NCI-H460 (cell line): ENCODE measurements around the gene VENTX. TPM values are rescaled to one million over a fixed set of nuclear protein-coding genes. Genes with fewer than 3 reads are reported as not detected.

Experiments
- DNase-seq: peaks from one replicate; pipeline ENCODE4 v3.0.0-alpha.2; 2016; ENCODE audit warnings: low read depth; ENCODE audit errors: extremely low read depth
- polyA plus RNA-seq: library from polyadenylated mRNA; depleted of rRNA; stranded (reverse); fragments of >200 nt; gene quantifications from 2 replicates; pipeline ENCODE4 v1.2.3, GENCODE V29; 2014; cell fraction: nucleus; rRNA removed
- total RNA-seq: library from RNA; depleted of rRNA; stranded (reverse); fragments of >200 nt; shearing (Covaris generic); gene quantifications from 2 replicates; pipeline ENCODE4 v1.2.3, GENCODE V29; 2014; rRNA removed

The VENTX gene
- not detected in 2 replicates for total RNA-seq
- not detected in 2 replicates for polyA plus RNA-seq

DNA sequence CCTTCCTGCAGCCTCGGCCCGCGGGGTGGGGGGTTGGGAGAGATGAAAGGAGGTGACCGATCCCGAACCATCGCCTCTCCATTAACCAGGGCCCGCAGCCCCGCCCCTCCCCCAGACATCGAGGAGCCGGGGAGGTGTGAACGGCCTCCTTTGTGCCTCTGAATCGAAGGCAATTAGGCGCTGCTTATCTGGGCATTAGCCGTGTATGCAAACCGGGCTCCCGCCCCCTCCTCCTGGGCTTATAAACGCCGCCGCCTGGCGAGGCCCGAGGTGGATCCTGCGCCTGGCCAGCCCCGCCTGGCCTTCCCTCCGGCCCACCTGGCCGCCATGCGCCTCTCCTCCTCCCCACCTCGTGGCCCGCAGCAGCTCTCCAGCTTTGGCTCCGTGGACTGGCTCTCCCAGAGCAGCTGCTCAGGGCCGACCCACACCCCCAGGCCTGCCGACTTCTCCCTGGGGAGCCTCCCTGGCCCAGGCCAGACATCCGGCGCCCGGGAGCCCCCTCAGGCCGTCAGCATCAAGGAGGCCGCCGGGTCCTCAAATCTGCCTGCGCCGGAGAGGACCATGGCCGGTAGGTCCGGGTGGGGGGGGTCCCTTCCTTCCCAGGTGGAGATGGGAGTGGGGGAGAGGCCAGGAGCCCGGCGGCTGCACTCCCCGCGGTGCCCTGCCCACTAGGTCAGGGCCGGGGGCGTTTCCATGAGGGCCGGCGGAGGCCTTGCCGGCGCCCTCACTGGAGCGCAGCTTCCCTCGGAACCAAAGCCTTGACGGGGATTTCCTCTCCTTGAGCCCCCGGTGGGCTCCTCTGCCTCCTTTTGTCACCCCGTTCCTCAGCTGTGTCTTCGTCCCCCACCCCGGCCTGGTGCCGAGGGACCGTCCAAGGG, at the start of gene VENTX:
Gene VENTX, plus strand, starts transcription at position 268 of the 878 bp plus-strand sequence. Its CDS starts 60 bp downstream, at position 328.
- no peak for DNase-seq

DNA sequence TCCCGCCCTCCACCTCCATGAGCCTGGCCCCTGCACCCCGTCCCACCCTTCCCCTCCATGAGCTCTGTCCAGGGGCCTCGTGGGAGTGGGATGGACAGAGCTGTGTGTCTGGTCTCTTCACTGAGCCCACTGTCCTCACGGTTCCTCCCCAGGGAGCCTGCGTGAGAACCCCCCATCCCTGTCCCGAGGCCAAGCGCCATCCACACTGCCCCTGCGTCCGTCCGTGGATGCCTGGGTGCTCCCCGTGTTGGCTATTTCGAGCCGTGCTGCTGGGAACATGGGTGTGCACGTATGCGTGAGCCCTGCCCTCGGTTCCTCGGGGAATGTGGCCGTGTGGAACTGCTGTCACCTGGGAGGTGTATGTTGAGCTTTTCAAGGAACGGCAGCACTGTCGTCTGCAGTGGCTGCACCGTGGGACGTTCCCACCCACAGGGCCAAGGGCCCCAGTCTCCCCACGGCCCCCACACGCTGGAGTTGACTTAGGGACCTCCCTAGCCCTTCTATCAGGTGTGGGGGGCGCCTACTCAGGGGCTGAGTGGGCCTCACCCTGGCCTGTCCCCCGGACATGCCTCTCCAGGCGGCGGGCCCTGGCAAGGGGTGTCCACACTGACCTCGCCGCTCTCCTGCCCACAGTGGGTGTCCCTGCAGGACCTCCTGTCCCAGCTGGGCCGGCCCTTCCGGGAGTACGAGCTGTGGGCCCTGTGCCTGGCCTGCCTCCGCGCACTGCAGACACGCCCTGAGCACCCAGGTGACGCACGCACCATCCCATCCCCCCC, 49.6 kb upstream of the VENTX start:
- DNase-seq: no peak

GRCh38 chr10:133189256-133189655, 48.4 kb upstream of the VENTX start:
- no peak for DNase-seq

- DNase-seq: no peak
Measured at GRCh38 chr10:133189726-133190125, 47.9 kb upstream of the VENTX start.

DNA sequence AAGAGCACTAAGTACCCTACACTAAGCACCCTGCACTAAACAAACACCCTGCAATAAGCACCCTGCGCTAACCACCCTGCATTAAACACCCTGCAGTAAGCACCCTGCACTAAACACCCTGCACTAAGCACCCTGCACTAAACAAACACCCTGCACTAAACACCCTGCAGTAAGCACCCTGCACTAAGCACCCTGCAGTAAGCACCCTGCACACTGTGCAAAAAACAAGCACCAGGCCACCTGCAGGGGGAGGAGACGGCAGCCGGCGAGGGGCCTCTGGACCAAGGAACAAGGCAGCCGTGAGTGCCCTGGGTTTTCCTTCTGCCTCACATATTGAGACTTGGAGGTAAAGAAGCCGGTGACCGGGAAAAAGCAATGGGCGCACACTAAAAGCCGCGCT, 47.4 kb upstream of the VENTX start:
- no peak for DNase-seq

GRCh38 chr10:133191651-133192050, 46.0 kb upstream of the VENTX start:
- no peak for DNase-seq

DNA sequence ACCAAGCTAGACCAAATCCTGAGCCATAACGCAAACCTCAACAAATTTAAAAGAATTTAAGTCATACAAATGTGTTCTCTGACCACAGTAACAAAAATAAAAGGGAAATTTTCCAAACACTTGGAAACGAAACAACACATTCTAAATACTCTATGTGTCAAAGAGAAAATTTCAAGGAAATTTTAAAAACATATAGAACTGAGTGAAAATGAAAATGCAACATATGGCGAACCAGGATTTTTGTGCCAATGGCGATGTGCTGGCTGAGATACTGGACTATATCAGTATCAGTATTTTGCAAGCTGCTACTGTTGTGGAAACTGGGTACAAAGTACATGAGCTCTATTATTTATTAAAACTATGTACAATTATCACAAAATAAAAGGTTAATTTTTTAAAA, 43.5 kb upstream of the VENTX start:
- no peak for DNase-seq

GRCh38 chr10:133195096-133195495, 42.6 kb upstream of the VENTX start:
- no peak for DNase-seq

DNA sequence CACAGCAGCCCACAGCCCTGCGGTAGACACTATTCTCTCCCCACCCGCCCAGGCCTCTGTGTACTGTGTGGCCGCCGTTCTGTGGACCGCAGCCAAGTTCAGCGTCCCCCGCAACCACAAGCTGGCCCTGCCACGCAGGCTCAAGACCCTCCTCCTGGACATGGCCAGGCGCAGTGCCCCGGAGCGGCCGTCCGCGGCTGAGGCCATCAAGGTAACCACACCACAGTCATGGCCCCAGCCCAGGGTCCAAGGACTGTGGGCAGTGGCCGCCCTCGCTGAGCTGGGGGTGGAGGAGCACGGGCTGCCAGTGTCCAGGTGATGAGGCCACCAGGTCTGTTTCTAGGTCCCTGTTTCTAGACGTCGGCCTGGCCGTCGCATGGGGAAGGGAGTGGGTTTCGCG, 42.0 kb upstream of the VENTX start:
- DNase-seq: no peak

DNA sequence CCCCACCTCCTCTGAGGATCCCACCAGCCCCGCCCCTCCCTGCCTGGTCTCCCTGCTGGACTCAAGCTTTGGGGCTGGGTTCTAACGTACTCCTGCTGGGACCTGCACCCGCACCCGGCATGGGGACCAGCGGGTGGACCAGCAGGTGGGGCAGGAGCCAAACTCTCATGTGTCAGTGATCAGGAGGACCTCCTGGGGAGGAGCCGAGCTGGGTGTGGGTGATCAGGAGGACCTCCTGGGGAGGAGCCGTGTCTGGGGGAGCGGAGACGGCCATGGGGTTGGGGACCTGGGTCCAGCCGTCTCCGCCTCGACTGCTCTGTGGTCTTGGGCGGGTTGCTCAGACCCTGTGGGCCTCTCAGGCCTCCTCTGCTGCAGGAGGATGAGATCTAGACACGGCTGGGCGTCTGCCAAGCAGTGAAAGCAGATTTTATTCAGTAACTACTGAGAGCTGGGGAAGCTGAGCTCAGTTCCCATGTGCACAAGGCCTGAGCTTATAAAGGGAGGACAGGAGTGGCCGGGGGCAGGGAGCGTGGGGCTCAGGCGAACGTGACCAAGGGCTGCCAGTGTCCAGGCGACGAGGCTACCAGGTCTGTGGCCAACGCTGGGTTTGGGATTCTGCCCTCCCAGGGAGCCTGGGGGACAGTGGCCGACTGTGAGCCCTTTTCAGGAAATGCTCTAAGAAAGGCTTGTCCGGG, 41.3 kb upstream of the VENTX start:
- no peak for DNase-seq

DNA sequence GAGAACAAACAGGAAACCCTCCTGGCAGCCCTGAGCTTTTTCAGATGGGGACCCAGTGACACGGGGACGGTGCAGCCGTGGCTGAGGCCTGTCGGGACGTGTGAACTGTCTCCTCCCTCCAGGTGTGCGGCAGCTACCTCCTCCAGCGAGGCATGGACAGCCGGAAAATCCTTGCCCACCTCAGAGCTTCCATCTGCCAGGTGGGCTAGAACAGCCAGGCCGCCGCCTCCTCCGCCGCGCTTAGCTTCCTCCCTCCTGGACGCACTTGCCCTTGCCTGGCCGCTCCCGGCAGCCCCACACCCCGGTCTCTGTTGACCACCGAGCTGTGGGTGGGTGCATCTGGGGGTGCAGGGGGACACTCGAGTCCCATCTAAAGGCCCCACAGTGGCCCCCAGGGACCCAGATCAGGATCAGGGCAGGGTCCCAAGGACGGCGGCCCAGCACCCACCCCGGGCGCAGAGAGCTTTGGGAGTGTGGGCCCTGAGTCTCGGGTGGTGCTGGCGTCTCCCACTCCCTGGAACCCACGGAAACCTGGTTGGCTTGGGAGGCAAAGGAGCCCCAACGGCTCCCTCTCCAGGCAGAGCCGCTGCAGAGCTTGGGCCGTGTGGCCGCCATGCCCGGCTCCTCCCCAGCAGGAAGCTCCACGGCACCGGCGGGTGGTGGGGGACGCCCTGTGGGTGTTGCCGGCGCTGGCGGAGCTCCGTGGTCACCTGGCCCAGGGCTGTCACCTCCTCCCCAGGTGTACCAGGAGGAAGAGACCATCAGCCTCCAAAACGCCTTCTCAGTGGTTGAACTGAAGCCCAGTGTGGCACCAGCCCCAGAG, 40.5 kb upstream of the VENTX start:
- DNase-seq: no peak

GRCh38 chr10:133197786-133198185, 39.9 kb upstream of the VENTX start:
- DNase-seq: no peak

DNA sequence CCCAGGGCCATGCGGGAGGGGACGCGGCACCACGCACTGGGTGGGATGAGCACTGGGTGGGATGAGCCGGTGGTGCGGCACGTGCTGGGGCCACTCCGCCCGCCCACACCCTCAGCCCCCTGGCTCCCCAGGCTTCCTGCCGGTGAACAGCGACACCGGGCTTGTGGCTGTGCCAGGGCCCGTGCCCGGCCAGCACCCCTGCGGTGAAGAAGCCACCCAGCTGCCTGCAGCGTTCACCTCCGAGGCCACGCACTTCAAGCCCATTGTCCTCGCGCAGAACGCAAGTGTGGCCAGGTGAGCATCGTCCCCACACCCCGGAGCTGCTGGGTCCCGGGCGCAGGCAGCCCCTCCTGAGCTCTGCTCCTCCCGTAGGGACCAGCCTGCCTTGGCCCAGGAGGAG, 39.4 kb upstream of the VENTX start:
- DNase-seq: no peak

DNA sequence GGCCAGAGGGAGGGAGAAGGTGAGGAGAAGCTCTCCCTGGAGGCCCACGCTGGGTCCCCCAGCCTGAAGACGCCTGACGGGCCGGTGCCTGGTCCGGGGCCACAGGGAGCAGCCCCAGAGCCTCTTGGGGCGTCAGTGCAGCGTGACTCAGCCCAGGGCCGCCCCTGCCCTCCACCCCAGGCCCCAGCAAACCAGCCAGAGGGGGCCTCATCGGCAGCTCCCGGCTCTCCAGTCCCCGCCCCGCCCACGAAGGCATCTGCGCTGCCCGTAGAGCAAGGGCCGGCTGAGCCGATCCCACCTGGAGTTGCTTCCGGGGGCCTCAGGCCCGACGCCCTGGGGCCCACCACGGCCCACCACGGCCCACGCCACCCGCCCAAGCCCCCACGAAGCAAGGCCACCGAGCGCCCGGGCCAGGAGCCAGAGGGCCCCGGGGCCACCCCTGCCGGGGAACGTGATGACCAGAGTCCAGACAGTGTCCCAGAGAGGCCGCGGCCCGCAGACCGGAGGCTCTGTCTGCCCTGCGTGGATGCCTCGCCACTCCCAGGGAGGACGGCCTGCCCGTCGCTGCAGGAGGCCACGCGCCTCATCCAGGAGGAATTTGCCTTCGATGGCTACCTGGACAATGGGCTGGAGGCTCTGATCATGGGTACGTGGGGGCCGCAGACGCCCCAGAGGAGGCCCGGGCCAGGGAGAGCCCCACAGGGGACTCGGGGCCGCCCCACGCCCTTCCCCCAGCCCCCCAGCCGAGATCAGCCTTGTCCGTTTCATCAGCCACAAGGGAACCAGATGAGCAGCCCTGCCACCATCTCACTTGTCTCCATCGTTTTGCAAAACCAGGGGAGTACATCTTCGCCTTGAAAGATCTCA, 38.8 kb upstream of the VENTX start:
- no peak for DNase-seq

- DNase-seq: no peak
Measured at GRCh38 chr10:133199488-133199885, 38.2 kb upstream of the VENTX start.

- DNase-seq: no peak
Measured at GRCh38 chr10:133199992-133200611, 37.6 kb upstream of the VENTX start.

DNA sequence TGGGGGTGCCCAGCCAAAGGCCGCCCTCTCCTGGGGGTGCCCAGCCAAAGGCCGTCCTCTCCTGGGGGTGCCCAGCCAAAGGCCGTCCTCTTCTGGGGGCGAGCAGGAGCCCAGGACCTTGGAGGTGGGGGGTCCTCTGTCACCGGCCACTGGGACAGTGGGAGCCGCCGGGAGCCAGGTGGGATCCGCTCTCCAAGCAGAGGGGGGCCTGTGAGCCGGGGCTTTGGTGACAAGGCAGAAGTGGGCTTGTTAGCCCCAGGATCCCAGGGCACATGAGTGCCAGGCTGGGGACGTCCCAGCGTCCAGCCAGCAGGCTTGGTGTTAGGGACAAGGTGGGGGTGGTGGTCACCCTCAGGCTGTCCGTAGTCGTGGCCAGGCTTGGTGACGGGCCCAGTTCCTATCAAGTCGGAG, 37.0 kb upstream of the VENTX start:
- no peak for DNase-seq

GRCh38 chr10:133201151-133201947, 36.3 kb upstream of the VENTX start:
- DNase-seq: no peak
